Sigmoid colon (tissue), 7 donors: Measurements from ENCODE around the gene IRS2. TPM values are rescaled to one million over a fixed set of nuclear protein-coding genes. Genes with fewer than 3 reads are reported as not detected.
A peak's percentile ranks its signal among the peaks of the same experiment; 100 is the strongest.

Experiments used
- DNase-seq: peaks from one replicate; pipeline ENCODE4 v3.0.0-alpha.2; 2019
- H3K27ac ChIP-seq, 4 donors: fragments of 200-600 bp; sonication (generic); one replicate each; pipeline ENCODE4 v1.5.1; 2016 to 2019; ENCODE audit warnings: mild to moderate bottlenecking in 1 of 4
- H3K27me3 ChIP-seq, 3 donors: fragments of 200-600 bp; sonication (generic); one replicate each; pipeline ENCODE4 v1.5.1; 2019; ENCODE audit warnings: mild to moderate bottlenecking in 1 of 3
- H3K36me3 ChIP-seq, 4 donors: fragments of 200-600 bp; sonication (generic); one replicate each; pipeline ENCODE4 v1.5.1; 2016 to 2019
- H3K4me1 ChIP-seq, 4 donors: fragments of 200-600 bp; sonication (generic); one replicate each; pipeline ENCODE4 v1.5.1; 2017 to 2019
- H3K4me3 ChIP-seq, 4 donors: fragments of 200-600 bp; sonication (generic); one replicate each; pipeline ENCODE4 v1.5.1; 2017 to 2019; ENCODE audit warnings: mild to moderate bottlenecking in 2 of 4, moderate library complexity in 1 of 4
- H3K9me3 ChIP-seq, 4 donors: fragments of 200-600 bp in 3 of 4; sonication (generic) in 3 of 4; one replicate each; pipeline versions ENCODE4 v1.5.1 to v1.6.1; 2013 to 2019
- EP300 ChIP-seq, 4 donors: sonication (generic); formaldehyde crosslinking; IDR thresholded peaks; one replicate each; pipeline ENCODE4 v1.6.1; 2017; ENCODE audit warnings: antibody characterized with exemption in 4 of 4
- POLR2A ChIP-seq, 2 donors: fragments of 450-650 bp; IDR thresholded peaks; one replicate each; pipeline ENCODE4 v1.6.1; 2016; ENCODE audit warnings: antibody characterized with exemption in 2 of 2, mild to moderate bottlenecking in 2 of 2, moderate library complexity in 2 of 2
- POLR2AphosphoS5 ChIP-seq, 4 donors: sonication (generic); formaldehyde crosslinking; IDR thresholded peaks; one replicate each; pipeline ENCODE4 v1.6.1; 2017; ENCODE audit warnings: antibody characterized with exemption in 4 of 4
- WGBS, 2 donors: extraction: QIAGEN DNeasy Blood & Tissue Kit; methylation state at CpG; one replicate each; pipeline ENCODE4 v1.1.7; 2013; 5-methylcytosine and 5-hydroxymethylcytosine counted together
- intact Hi-C: fragments of 100-400 bp; cut with DNase I; formaldehyde crosslinking; loops from one replicate; pipeline ENCODE4 v1.15.1; 2023
- polyA plus RNA-seq, 3 donors: library from polyadenylated mRNA; stranded (reverse); fragments of 200-250 nt; gene quantifications; one replicate each; pipeline ENCODE4 v1.2.3, GENCODE V29; 2013
- total RNA-seq, 4 donors: library from RNA; depleted of rRNA; stranded (reverse); fragments of >200 nt; gene quantifications; one replicate each; pipeline ENCODE4 v1.1.0, GENCODE V29; 2016
- TF ChIP-seq, protein P1 (sequence below), 4 experiments: fragments of 450-650 bp in 3 of 4; fragments of 200-600 bp in 1 of 4; IDR thresholded peaks; one replicate each; pipeline ENCODE4 v1.5.1; 2016 to 2019; ENCODE audit warnings: antibody characterized with exemption in 4 of 4, mild to moderate bottlenecking in 3 of 4, moderate library complexity in 2 of 4
- donor health status: healthy with polysubstance abuse.
- donor health status: Bipolar disorder and iron deficiency.
- donor health status: healthy.

IRS2 gene
- total and polyA plus RNA-seq, 7 donors = 3.6 to 21.9 (median 15.3) TPM

DNA sequence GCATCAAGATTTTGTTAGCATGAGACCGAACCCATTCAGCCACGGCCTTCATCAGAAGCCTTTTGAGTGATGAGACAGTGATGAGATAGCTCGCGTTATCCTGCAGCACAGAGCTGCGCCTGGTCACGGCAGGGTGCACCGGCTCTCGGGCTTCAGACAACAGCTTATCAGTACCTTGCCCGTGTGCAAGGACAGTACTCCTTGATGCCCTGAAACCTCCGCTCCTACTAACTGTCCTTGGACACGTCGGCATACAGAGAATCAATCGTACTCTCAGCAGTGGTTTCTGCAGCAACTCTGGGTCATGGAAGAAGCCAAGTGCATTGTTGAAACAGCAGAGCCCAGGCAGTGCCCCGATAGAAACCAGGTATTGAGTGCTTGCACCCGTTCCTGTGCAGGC lies 40.7 kb downstream of the IRS2 start:
- Histone ChIP-seq H3K4me3 (no peak overlapping the region), H3K9me3 (no peaks in the 10 kb centered on the region), H3K36me3 (no peaks in the 10 kb centered on the region), H3K4me1 (peaks cover 0 to 18% (median 16%) of the 10 kb centered on the region in 4 donors), H3K27ac (no peak overlapping the region), H3K27me3 (no peaks in the 10 kb centered on the region)
- TF ChIP-seq, protein P1, sequence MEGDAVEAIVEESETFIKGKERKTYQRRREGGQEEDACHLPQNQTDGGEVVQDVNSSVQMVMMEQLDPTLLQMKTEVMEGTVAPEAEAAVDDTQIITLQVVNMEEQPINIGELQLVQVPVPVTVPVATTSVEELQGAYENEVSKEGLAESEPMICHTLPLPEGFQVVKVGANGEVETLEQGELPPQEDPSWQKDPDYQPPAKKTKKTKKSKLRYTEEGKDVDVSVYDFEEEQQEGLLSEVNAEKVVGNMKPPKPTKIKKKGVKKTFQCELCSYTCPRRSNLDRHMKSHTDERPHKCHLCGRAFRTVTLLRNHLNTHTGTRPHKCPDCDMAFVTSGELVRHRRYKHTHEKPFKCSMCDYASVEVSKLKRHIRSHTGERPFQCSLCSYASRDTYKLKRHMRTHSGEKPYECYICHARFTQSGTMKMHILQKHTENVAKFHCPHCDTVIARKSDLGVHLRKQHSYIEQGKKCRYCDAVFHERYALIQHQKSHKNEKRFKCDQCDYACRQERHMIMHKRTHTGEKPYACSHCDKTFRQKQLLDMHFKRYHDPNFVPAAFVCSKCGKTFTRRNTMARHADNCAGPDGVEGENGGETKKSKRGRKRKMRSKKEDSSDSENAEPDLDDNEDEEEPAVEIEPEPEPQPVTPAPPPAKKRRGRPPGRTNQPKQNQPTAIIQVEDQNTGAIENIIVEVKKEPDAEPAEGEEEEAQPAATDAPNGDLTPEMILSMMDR (IDR thresholded peaks at IDR 0.05) = no peak
- no peak for TF ChIP-seq POLR2A (IDR thresholded peaks at IDR 0.05)
- TF ChIP-seq EP300 (IDR thresholded peaks at IDR 0.05) = no peak
- no peak for TF ChIP-seq POLR2AphosphoS5 (IDR thresholded peaks at IDR 0.05)
- intact Hi-C loops = no loop called here
- no peak for DNase-seq
- WGBS, 2 donors = 95 to 97% methylated on average over 15 of the region's 15 CpGs

DNA sequence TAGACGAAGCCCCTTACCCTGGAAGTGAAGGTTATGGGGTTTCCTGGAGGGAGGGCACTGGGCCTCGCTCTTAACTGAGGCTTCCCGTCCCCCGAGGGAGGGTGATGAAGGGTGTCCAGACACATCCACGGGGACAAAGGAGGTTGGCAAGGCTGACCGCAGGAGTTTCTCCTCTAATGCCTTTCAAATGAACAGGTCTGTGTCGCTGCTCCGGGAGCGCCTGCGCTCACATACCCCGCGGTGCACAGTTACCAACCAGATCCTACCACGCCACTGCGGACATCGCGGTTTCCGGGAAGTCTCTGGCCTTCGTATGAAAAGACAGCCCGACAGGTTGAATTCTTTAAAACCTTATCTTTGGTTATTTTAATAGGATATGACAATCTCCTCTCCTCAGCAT lies 41.3 kb downstream of the IRS2 start:
- TF ChIP-seq POLR2AphosphoS5 (IDR thresholded peaks at IDR 0.05) (no peak), POLR2A (IDR thresholded peaks at IDR 0.05) (no peak), EP300 (IDR thresholded peaks at IDR 0.05) (no peak)
- TF ChIP-seq, protein P1 (IDR thresholded peaks at IDR 0.05) = no peak
- peaks cover 0 to 18% (median 16%) of the 10 kb centered on the region in 4 donors for H3K4me1 ChIP-seq
- no peak for DNase-seq
- H3K36me3 ChIP-seq = no peaks in the 10 kb centered on the region
- intact Hi-C loops = no loop called here
- 91 to 96% methylated on average over 19 of the region's 19 CpGs for WGBS, 2 donors
- H3K27me3 ChIP-seq = no peaks in the 10 kb centered on the region
- peak overlapping the region in 1 of 4 donors; percentile 44 for H3K27ac ChIP-seq
- no peaks in the 10 kb centered on the region for H3K9me3 ChIP-seq
- H3K4me3 ChIP-seq = no peak overlapping the region

DNA sequence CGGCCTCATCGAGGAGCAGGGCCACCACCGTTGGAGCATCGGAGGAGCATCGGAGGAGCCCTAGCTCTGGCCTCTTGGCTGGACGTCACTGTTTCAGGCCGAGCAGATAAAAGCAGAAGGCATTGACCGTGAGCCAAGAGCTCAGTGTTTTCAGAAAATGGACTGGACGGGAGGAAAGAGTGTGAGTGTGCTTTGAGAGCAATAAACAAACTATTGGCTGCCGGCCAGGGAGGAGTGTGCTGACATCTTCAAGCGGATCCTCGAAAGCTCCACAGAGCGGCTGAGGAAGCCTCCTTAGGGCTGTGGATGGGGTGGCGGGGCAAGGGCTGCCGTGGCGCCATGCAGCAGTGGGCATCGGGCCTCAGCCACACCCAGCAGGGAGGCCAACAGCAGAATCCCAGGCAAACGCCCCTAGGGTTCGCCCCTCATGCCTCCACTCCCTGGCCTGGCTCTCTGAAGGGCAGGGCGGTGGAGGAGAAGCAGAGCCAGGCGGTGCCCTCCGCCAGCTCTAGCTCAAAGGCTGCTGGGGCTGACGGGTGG lies 41.8 kb downstream of the IRS2 start:
- H3K4me3 ChIP-seq = peak overlapping the region in 2 of 4 donors; percentile 4 to 7
- H3K27me3 ChIP-seq = no peaks in the 10 kb centered on the region
- intact Hi-C loops = no loop called here
- DNase-seq = peak; percentile 82
- H3K27ac ChIP-seq = peak overlapping the region in 2 of 4 donors; percentile 38 to 44
- no peaks in the 10 kb centered on the region for H3K9me3 ChIP-seq
- no peaks in the 10 kb centered on the region for H3K36me3 ChIP-seq
- TF ChIP-seq, protein P1 (IDR thresholded peaks at IDR 0.05) = no peak
- TF ChIP-seq POLR2AphosphoS5 (IDR thresholded peaks at IDR 0.05) (peak in 3 of 4 donors; percentile 40 to 63 (median 49)), EP300 (IDR thresholded peaks at IDR 0.05) (no peak), POLR2A (IDR thresholded peaks at IDR 0.05) (no peak)
- peaks cover 0 to 18% (median 16%) of the 10 kb centered on the region in 4 donors for H3K4me1 ChIP-seq
- 22 to 66% methylated on average over 23 of the region's 23 CpGs for WGBS, 2 donors

DNA sequence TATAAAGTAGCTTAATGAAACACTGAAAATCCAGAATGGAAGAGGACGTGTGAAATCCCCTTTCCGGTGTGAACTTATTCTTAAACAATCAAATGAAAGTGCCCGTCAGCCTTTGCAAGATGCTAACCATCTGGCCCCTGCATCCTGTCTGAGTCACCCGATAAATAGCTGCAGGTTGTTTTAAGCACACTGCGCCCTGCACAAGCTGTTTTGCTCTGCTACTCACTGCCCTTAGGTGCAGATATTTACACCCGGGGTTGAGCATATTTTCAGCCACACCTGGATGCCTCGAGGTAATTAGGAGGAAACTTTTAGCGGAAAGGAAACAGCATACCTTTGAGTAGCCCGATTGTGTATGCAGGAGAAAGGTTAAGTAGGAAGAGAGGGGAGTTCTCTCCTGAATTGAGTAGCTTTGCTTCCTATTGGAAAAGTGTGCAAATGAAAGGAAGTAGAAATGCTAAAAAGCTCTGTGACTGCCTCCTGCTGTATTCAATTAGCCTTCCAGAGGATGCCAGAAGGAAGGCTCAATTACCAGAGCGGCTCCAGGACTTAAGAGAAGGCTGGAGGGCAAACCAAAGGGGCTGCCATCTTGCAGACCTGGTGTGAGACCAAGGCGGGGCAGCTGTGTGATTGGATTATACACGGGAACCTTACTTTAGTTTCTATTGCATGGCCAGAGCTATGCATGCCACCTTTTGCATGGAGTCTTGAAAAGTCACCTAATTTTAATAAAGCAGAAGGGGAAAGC lies 42.5 kb downstream of the IRS2 start:
- peak overlapping the region in 1 of 4 donors; percentile 4 for H3K4me3 ChIP-seq
- H3K27ac ChIP-seq = peak overlapping the region in 2 of 4 donors; percentile 38 to 44
- intact Hi-C loops = no loop called here
- peaks cover 0 to 18% (median 16%) of the 10 kb centered on the region in 4 donors for H3K4me1 ChIP-seq
- TF ChIP-seq POLR2A (IDR thresholded peaks at IDR 0.05) = no peak
- TF ChIP-seq POLR2AphosphoS5 (IDR thresholded peaks at IDR 0.05) = peak; percentile 9 to 84 (median 66)
- no peak for TF ChIP-seq EP300 (IDR thresholded peaks at IDR 0.05)
- H3K27me3 ChIP-seq = no peaks in the 10 kb centered on the region
- WGBS, 2 donors = 16 to 25% methylated on average over 12 of the region's 12 CpGs
- H3K9me3 ChIP-seq = no peaks in the 10 kb centered on the region
- H3K36me3 ChIP-seq = no peaks in the 10 kb centered on the region
- DNase-seq = no peak

DNA sequence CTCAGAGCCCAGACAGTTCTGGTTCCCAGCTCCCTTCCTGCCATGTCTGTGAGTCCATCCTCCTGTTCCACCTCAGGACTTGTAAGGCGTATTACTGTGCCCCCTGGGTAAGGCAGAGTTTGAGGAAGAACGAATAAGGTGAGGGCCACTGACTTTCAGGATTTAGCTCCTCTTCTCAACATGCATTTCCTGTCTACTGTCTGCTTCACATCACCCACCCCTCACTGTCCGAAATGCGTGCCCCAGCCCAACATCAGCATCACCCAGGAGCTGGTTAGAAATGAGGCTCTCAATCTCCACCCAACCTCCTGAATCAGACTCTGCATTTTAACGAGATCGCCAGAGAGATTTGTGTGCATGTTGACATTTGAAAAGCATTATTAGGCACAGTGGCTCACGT lies 44.4 kb downstream of the IRS2 start:
- no peak for DNase-seq
- Histone ChIP-seq H3K27me3 (no peaks in the 10 kb centered on the region), H3K9me3 (no peaks in the 10 kb centered on the region), H3K4me1 (peaks cover 0 to 18% (median 16%) of the 10 kb centered on the region in 4 donors), H3K4me3 (no peak overlapping the region), H3K36me3 (no peaks in the 10 kb centered on the region), H3K27ac (no peak overlapping the region)
- no peak for TF ChIP-seq POLR2A (IDR thresholded peaks at IDR 0.05)
- no peak for TF ChIP-seq POLR2AphosphoS5 (IDR thresholded peaks at IDR 0.05)
- TF ChIP-seq, protein P1 (IDR thresholded peaks at IDR 0.05) = no peak
- TF ChIP-seq EP300 (IDR thresholded peaks at IDR 0.05) = no peak
- intact Hi-C loops = no loop called here
- WGBS, 2 donors = 78 to 83% methylated on average over 7 of the region's 7 CpGs
